K562 (cell line): Measurements from ENCODE around the gene ALDH18A1. TPM values are rescaled to one million over a fixed set of nuclear protein-coding genes. Genes with fewer than 3 reads are reported as not detected.

Experiments used
- ATAC-seq: fragments of 200-7000 bp; cut with Tn5 transposase; 3 replicates; pipeline ENCODE4 v1.9.1; 2020; ENCODE audit warnings: moderate library complexity
- BruUV-seq: library from RNA; stranded (reverse); fragments of 400-500 nt; replicated peaks from 2 replicates; lab custom pipeline; 2021; lab: Mats Ljungman, UMichigan
- CTCF ChIA-PET: fragments of 300-600 bp; formaldehyde crosslinking; extraction: SDS; loops from one replicate; lab custom pipeline; 2021; ENCODE audit warnings: low intra/inter-chr PET ratio; lab: Yijun Ruan, JAX
- POLR2A ChIA-PET: fragments of 300-600, 350-650 bp; sonication (Branson Sonifier 250); formaldehyde crosslinking; extraction: SDS; loops from one replicate; lab custom pipeline; 2021; ENCODE audit warnings: antibody characterized with exemption, inconsistent platforms; lab: Yijun Ruan, JAX
- DNase-seq, 4 experiments: peaks; one replicate each; pipeline versions ENCODE4 v3.0.0 to v3.0.0-alpha.2; 2011 to 2018; ENCODE audit warnings: low spot score in 3 of 4, mixed read lengths in 3 of 4; ENCODE audit errors: extremely low read depth in 1 of 4
- FAIRE-seq: peaks from 2 replicates; lab custom pipeline; 2011; peaks lifted over from hg19 to GRCh38; lab: Jason Lieb, UNC
- H2AFZ ChIP-seq: 2 replicates; pipeline ENCODE4 v1.6.0; 2011; ENCODE audit warnings: low read depth, low read length, control low read depth, inconsistent platforms
- H3K27ac ChIP-seq: fragments of 200-600 bp; 3 replicates; pipeline ENCODE4 v1.8.0; 2011; ENCODE audit warnings: low read depth, mild to moderate bottlenecking, control low read depth, inconsistent platforms, low read length, moderate library complexity, mixed read lengths; ENCODE audit errors: extremely low read depth
- H3K27me3 ChIP-seq, 2 experiments: fragments of 300-600 bp in 1 of 2; 2 replicates in 1 of 2; 3 replicates in 1 of 2; pipeline versions ENCODE4 v1.6.0 to v1.8.0; 2011; ENCODE audit warnings: inconsistent platforms in 2 of 2, low read length in 2 of 2, mild to moderate bottlenecking in 1 of 2, mixed read lengths in 1 of 2, moderate library complexity in 1 of 2; ENCODE audit not compliant: control insufficient read depth in 2 of 2, insufficient read depth in 2 of 2
- H3K36me3 ChIP-seq: fragments of 300-600 bp; 3 replicates; pipeline ENCODE4 v1.8.0; 2011; ENCODE audit warnings: mild to moderate bottlenecking, low read length, inconsistent platforms; ENCODE audit not compliant: control insufficient read depth, insufficient read depth
- H3K4me1 ChIP-seq, 2 experiments: fragments of 200-600 bp in 1 of 2; replicated peaks in 1 of 2; 2 replicates in 1 of 2; 3 replicates in 1 of 2; pipeline versions ENCODE4 v1.5.1 to v1.8.0; 2011; ENCODE audit warnings: inconsistent platforms in 2 of 2, low read length in 2 of 2, mild to moderate bottlenecking in 1 of 2, mixed read lengths in 1 of 2, moderate library complexity in 1 of 2; ENCODE audit not compliant: control insufficient read depth in 2 of 2, insufficient read depth in 2 of 2
- H3K4me2 ChIP-seq: 2 replicates; pipeline ENCODE4 v1.6.1; 2011; ENCODE audit warnings: low read length, control low read depth, inconsistent platforms, mixed read lengths; ENCODE audit not compliant: insufficient read depth
- H3K4me3 ChIP-seq: fragments of 200-600 bp; sonication (generic), shearing (Covaris generic); 2 replicates; pipeline ENCODE4 v1.5.1; 2016; ENCODE audit warnings: control low read depth, inconsistent platforms
- H3K79me2 ChIP-seq: fragments of 200-600 bp; 3 replicates; pipeline ENCODE4 v1.8.0; 2011; ENCODE audit warnings: low read length, inconsistent platforms; ENCODE audit not compliant: control insufficient read depth, insufficient read depth
- H3K9ac ChIP-seq, 2 experiments: 2 replicates each; pipeline versions ENCODE4 v1.6.0 to v1.6.1; 2011; ENCODE audit warnings: low read depth in 2 of 2, low read length in 2 of 2, control low read depth in 1 of 2, inconsistent platforms in 1 of 2, mild to moderate bottlenecking in 1 of 2, mixed read lengths in 1 of 2; ENCODE audit not compliant: insufficient read depth in 1 of 2
- H3K9me1 ChIP-seq: one replicate; pipeline ENCODE4 v1.6.0; 2011; ENCODE audit warnings: inconsistent platforms, mild to moderate bottlenecking, low read length, moderate library complexity; ENCODE audit not compliant: control insufficient read depth, insufficient read depth
- H3K9me3 ChIP-seq: replicated peaks from 2 replicates; pipeline ENCODE4 v1.5.1; 2011; ENCODE audit warnings: low read depth, low read length, inconsistent platforms; ENCODE audit not compliant: control insufficient read depth, insufficient read depth
- H4K20me1 ChIP-seq: replicated peaks from 2 replicates; pipeline ENCODE4 v1.6.1; 2011; ENCODE audit warnings: low read length, inconsistent platforms, mixed read lengths; ENCODE audit not compliant: control insufficient read depth, insufficient read depth
- ARNT ChIP-seq, 2 experiments: fragments of 450-650 bp; IDR thresholded peaks; 2 replicates each; pipeline ENCODE4 v1.6.1; 2016; ENCODE audit warnings: mild to moderate bottlenecking in 1 of 2
- BACH1 ChIP-seq: fragments of 200-800 bp; sonication (Bioruptor generic); IDR thresholded peaks from 2 replicates; pipeline ENCODE4 v1.6.1; 2016; ENCODE audit warnings: missing genetic modification characterization, missing compliant biosample characterization
- ELF4 ChIP-seq: fragments of 450-650 bp; formaldehyde crosslinking; IDR thresholded peaks from 2 replicates; pipeline ENCODE4 v1.4.0; 2022; ENCODE audit warnings: missing genetic modification characterization
- EP400 ChIP-seq: fragments of 450-650 bp; IDR thresholded peaks from 2 replicates; pipeline ENCODE4 v1.6.1; 2017; ENCODE audit warnings: antibody characterized with exemption, mild to moderate bottlenecking, moderate library complexity
- HLTF ChIP-seq: fragments of 450-650 bp; IDR thresholded peaks from 2 replicates; pipeline ENCODE4 v1.6.1; 2016
- NFATC3 ChIP-seq: fragments of 450-650 bp; IDR thresholded peaks from 2 replicates; pipeline ENCODE4 v1.6.1; 2017; ENCODE audit warnings: mild to moderate bottlenecking
- POLR2H ChIP-seq: IDR thresholded peaks from 2 replicates; pipeline ENCODE4 v1.6.1; 2016; ENCODE audit warnings: missing genetic modification characterization, low read depth, mild to moderate bottlenecking, control low read depth, missing compliant biosample characterization, moderate library complexity
- TRIM28 ChIP-seq: fragments of 450-650 bp; IDR thresholded peaks from 2 replicates; pipeline ENCODE4 v1.6.1; 2017
- ZFP36 ChIP-seq: fragments of 150-350 bp; IDR thresholded peaks from 2 replicates; pipeline ENCODE4 v1.6.1; 2018; ENCODE audit warnings: low read length, low read depth; ENCODE audit not compliant: partially characterized antibody
- ZNF212 ChIP-seq: fragments of 450-650 bp; formaldehyde crosslinking; IDR thresholded peaks from 2 replicates; pipeline ENCODE4 v1.4.0; 2020; ENCODE audit warnings: mild to moderate bottlenecking
- ZNF232 ChIP-seq: sonication (generic); formaldehyde crosslinking; IDR thresholded peaks from 2 replicates; pipeline ENCODE4 v1.8.0; 2022; ENCODE audit warnings: mild to moderate bottlenecking, missing genetic modification reagents
- ZNF780A ChIP-seq: fragments of 250-450 bp; sonication (Bioruptor Pico); IDR thresholded peaks from 2 replicates; pipeline ENCODE4 v1.5.0; 2021; ENCODE audit warnings: mild to moderate bottlenecking
- ZSCAN29 ChIP-seq: fragments of 450-650 bp; IDR thresholded peaks from 2 replicates; pipeline ENCODE4 v1.6.1; 2017
- WGBS: fragments of 100-300 bp; shearing (Covaris generic); methylation state at CpG from one replicate; pipeline ENCODE4 v1.1.6; 2016; ENCODE audit warnings: low coverage, mixed read lengths; ENCODE audit not compliant: insufficient coverage; ENCODE audit errors: missing lambda C conversion rate; 5-methylcytosine and 5-hydroxymethylcytosine counted together
- in situ Hi-C: fragments of 300-500 bp; cut with MboI; formaldehyde crosslinking; loops from 4 replicates; pipeline ENCODE4 v1.15.0; 2018; ENCODE audit warnings: inconsistent platforms, mixed read lengths
- intact Hi-C: fragments of 100-400 bp; cut with micrococcal nuclease; formaldehyde crosslinking; loops from 2 replicates; pipeline ENCODE4 v1.14.2; 2022
- polyA plus RNA-seq, 8 experiments: library from polyadenylated mRNA; depleted of rRNA in 4 of 8; stranded (reverse) in 5 of 8; unstranded in 3 of 8; fragments of >200 nt; fragmentation: Nextera tagmentation in 2 of 8; fragmentation: Illumina TruSeq in 1 of 8; extraction: Ambion mirVana in 2 of 8; extraction: Trizol in 1 of 8; gene quantifications; 2 replicates each; pipeline versions ENCODE4 v1.2.1 to v1.2.3, GENCODE V29; 2011 to 2014; ENCODE audit warnings: inconsistent platforms in 1 of 8, missing spikeins in 1 of 8
- total RNA-seq, 7 experiments: library from RNA; depleted of rRNA in 6 of 7; stranded (reverse); fragments of >200 nt in 6 of 7; fragmentation: Illumina TruSeq in 2 of 7; extraction: Trizol in 2 of 7; gene quantifications; 2 replicates each; pipeline versions ENCODE4 v1.2.1 to v1.2.3, GENCODE V29; 2011 to 2021; ENCODE audit warnings: low replicate concordance in 1 of 7
- TF ChIP-seq, protein P1 (sequence below), 2 experiments: fragments of 450-650 bp in 1 of 2; sonication (generic) in 1 of 2; formaldehyde crosslinking in 1 of 2; IDR thresholded peaks in 1 of 2; conservative IDR thresholded peaks in 1 of 2; 2 replicates each; pipeline versions ENCODE4 v1.6.1 to v1.8.1; 2016 to 2023; ENCODE audit warnings: mild to moderate bottlenecking in 2 of 2, moderate library complexity in 2 of 2, inconsistent platforms in 1 of 2, missing genetic modification reagents in 1 of 2
- TF ChIP-seq, protein P2 (sequence below): fragments of 450-650 bp; IDR thresholded peaks from 2 replicates; pipeline ENCODE4 v1.6.1; 2016; ENCODE audit warnings: antibody characterized with exemption

ALDH18A1 gene
- total and polyA plus RNA-seq, 9 of the 15 experiments (the other 6 are each of a cell fraction or from before 2014, with no cell fraction given): 12.0 to 83.3 (median 43.8) TPM

DNA sequence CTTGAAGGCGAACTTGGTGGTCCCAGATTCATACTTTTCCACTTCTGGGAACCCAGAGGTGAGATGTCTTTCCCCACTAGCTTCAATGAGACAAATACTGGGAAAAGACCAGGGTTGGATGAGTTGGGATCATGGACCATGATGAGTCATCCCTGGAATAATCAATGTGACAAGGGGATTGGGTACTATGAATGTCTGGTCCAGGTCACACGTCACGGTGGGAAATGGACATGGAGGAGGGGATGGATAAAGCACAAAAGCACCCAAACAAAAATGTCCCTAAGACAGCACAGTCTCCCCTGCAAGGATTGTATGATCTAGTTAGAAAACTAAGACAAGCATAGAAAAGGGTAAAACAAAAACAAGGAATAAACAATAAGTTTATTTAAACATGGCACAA lies 83.0 kb downstream of the ALDH18A1 start:
- in situ Hi-C loops: no loop called here
- no peaks in the 10 kb centered on the region for H3K79me2 ChIP-seq
- no peak overlapping the region for H2AFZ ChIP-seq
- H3K4me2 ChIP-seq: no peak overlapping the region
- TF ChIP-seq, protein P1, sequence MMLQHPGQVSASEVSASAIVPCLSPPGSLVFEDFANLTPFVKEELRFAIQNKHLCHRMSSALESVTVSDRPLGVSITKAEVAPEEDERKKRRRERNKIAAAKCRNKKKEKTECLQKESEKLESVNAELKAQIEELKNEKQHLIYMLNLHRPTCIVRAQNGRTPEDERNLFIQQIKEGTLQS (IDR thresholded peaks at IDR 0.05): 0 out of 2 replicates have a peak, but pooled peaks have one; percentile 24
- TF ChIP-seq, protein P1 (CRISPR knock-in tag; conservative IDR thresholded peaks at IDR 0.05): no peak
- no peak for TF ChIP-seq BACH1 (tag)
- TF ChIP-seq, all 486 proteins: peak for 1
- H3K27me3 ChIP-seq: no peaks in the 10 kb centered on the region; a peak in 1 of 5 replicates
- intact Hi-C loops: no loop called here
- no peak overlapping the region for H3K9ac ChIP-seq
- no peak overlapping the region for H3K4me3 ChIP-seq
- DNase-seq: no peak
- no peaks in the 10 kb centered on the region; a peak in 1 of 5 replicates for H3K4me1 ChIP-seq
- ATAC-seq: no peak
- CTCF ChIA-PET: no interaction called here
- FAIRE-seq: no peak
- H4K20me1 ChIP-seq: no peaks in the 10 kb centered on the region
- BruUV-seq: no TSS peak
- WGBS: 15% methylated on average over 3 of the region's 3 CpGs
- H3K9me1 ChIP-seq: no peaks in the 10 kb centered on the region
- POLR2A ChIA-PET: no interaction called here
- no peaks in the 10 kb centered on the region for H3K9me3 ChIP-seq
- no peaks in the 10 kb centered on the region for H3K36me3 ChIP-seq
- no peak overlapping the region for H3K27ac ChIP-seq

DNA sequence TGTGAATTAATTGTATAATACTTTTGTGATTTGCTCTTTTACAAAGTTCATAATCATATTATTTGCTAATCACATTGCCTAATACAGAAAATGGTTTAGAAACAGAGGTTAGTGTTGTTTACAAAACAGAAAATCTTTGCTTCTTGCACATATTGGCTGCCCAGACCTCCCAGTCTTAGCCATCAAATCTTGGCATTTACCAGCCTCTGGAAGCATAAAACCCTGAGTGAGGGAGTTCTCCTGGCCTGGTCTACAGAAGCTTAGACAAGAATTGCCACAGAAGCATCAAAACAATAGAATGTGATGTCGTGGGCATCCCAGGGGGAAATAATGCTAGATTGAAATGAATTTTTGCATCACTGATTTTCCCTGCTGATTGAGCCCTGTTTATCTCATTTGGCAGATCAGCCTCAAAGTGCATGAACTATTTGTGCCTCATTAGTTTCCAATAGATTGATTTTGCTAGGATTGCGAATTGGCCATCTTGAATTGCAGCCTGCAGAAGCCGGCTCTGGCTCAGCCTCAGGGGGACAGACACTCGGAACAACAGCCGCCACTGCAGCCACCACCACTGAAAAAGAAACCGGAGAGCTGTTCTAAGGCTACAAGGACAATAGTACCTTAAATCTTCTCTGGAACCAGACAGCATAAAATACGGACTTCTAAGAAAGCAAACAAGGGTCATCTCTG lies 84.2 kb downstream of the ALDH18A1 start:
- ChIA-PET POLR2A (no interaction called here), CTCF (no interaction called here)
- no peak for FAIRE-seq
- H3K4me1 ChIP-seq: no peaks in the 10 kb centered on the region; a peak in 1 of 5 replicates
- no peak overlapping the region for H2AFZ ChIP-seq
- BruUV-seq: no TSS peak
- H3K36me3 ChIP-seq: no peaks in the 10 kb centered on the region
- TF ChIP-seq ARNT (IDR thresholded peaks at IDR 0.05) (no peak), ZNF780A (CRISPR knock-in tag) (no peak), ZSCAN29 (no peak), ZFP36 (no peak), ELF4 (no peak), ZNF232 (CRISPR knock-in tag) (no peak), ZNF212 (CRISPR knock-in tag) (no peak), HLTF (no peak), TRIM28 (no peak), POLR2H (no peak), NFATC3 (no peak), EP400 (no peak)
- TF ChIP-seq, protein P2, sequence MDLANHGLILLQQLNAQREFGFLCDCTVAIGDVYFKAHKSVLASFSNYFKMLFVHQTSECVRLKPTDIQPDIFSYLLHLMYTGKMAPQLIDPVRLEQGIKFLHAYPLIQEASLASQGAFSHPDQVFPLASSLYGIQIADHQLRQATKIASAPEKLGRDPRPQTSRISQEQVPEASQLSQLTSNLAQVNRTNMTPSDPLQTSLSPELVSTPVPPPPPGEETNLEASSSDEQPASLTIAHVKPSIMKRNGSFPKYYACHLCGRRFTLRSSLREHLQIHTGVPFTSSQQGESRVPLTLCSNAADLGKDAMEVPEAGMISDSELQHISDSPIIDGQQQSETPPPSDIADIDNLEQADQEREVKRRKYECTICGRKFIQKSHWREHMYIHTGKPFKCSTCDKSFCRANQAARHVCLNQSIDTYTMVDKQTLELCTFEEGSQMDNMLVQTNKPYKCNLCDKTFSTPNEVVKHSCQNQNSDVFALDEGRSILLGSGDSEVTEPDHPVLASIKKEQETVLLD: no peak
- H3K4me2 ChIP-seq: no peak overlapping the region
- in situ Hi-C loops: no loop called here
- intact Hi-C loops: no loop called here
- H3K9ac ChIP-seq: no peak overlapping the region
- no peaks in the 10 kb centered on the region for H3K27me3 ChIP-seq
- DNase-seq: no peak
- no peaks in the 10 kb centered on the region for H3K9me1 ChIP-seq
- no peaks in the 10 kb centered on the region for H3K9me3 ChIP-seq
- WGBS: 52% methylated on average over 5 of the region's 7 CpGs
- H3K27ac ChIP-seq: no peak overlapping the region
- H3K4me3 ChIP-seq: no peak overlapping the region
- H3K79me2 ChIP-seq: no peaks in the 10 kb centered on the region
- ATAC-seq: no peak
- H4K20me1 ChIP-seq: no peaks in the 10 kb centered on the region
